A549 (cell line): Measurements from ENCODE around the gene ARHGEF7.

Experiments
- CEBPB ChIP-seq, 2 experiments: fragments of >200 bp in 1 of 2; sonication (Bioruptor Twin) in 1 of 2; formaldehyde crosslinking in 1 of 2; IDR thresholded peaks; 2 replicates each; pipeline ENCODE4 v1.6.1; 2012 to 2016
- HEYL ChIP-seq: fragments of 250-450 bp; sonication (Bioruptor Pico); IDR thresholded peaks from 2 replicates; pipeline ENCODE4 v1.8.0; 2021; ENCODE audit warnings: mild to moderate bottlenecking, moderate library complexity
- KDM1A ChIP-seq: fragments of 200-600 bp; sonication (generic); IDR thresholded peaks from 2 replicates; pipeline ENCODE4 v1.6.1; 2016; ENCODE audit warnings: low read depth, mild to moderate bottlenecking
- KDM5A ChIP-seq: fragments of 200-600 bp; sonication (generic); IDR thresholded peaks from 2 replicates; pipeline ENCODE4 v1.6.1; 2016; ENCODE audit warnings: antibody characterized with exemption, mild to moderate bottlenecking
- NFE2L2 ChIP-seq: fragments of 150-350 bp; conservative IDR thresholded peaks from 2 replicates; pipeline ENCODE4 v1.6.1; 2014; ENCODE audit warnings: low read length
- NR3C1 ChIP-seq: fragments of >200 bp; sonication (Bioruptor Twin); formaldehyde crosslinking; IDR thresholded peaks from 3 replicates; pipeline ENCODE4 v1.6.1; 2017
- POLR2A ChIP-seq: IDR thresholded peaks from 2 replicates; pipeline ENCODE4 v1.6.1; 2012; ENCODE audit warnings: mild to moderate bottlenecking, low read length
- RFX5 ChIP-seq: fragments of 450-650 bp; IDR thresholded peaks from 2 replicates; pipeline ENCODE4 v1.7.1; 2014; ENCODE audit warnings: antibody characterized with exemption, mild to moderate bottlenecking, moderate library complexity
- SMC3 ChIP-seq: fragments of >200 bp; sonication (Bioruptor Twin); formaldehyde crosslinking; IDR thresholded peaks from 3 replicates; pipeline ENCODE4 v1.6.1; 2018; ENCODE audit warnings: inconsistent platforms
- ZNF302 ChIP-seq: fragments of 250-450 bp; sonication (Bioruptor Pico); IDR thresholded peaks from 2 replicates; pipeline ENCODE4 v1.9.0; 2021; ENCODE audit warnings: inconsistent platforms, mild to moderate bottlenecking, moderate library complexity
- TF ChIP-seq, protein P1 (sequence below): fragments of >200 bp; sonication (Bioruptor Twin); formaldehyde crosslinking; IDR thresholded peaks from 3 replicates; pipeline ENCODE4 v1.5.1; 2016
- TF ChIP-seq, protein P2 (sequence below): IDR thresholded peaks from 2 replicates; pipeline ENCODE4 v1.6.1; 2012
- TF ChIP-seq, protein P3 (sequence below): IDR thresholded peaks from 2 replicates; pipeline ENCODE4 v1.6.1; 2012; ENCODE audit warnings: low read depth, borderline replicate concordance
- TF ChIP-seq, protein P4 (sequence below): fragments of 450-650 bp; IDR thresholded peaks from 2 replicates; pipeline ENCODE4 v1.6.1; 2014; ENCODE audit warnings: antibody characterized with exemption

DNA sequence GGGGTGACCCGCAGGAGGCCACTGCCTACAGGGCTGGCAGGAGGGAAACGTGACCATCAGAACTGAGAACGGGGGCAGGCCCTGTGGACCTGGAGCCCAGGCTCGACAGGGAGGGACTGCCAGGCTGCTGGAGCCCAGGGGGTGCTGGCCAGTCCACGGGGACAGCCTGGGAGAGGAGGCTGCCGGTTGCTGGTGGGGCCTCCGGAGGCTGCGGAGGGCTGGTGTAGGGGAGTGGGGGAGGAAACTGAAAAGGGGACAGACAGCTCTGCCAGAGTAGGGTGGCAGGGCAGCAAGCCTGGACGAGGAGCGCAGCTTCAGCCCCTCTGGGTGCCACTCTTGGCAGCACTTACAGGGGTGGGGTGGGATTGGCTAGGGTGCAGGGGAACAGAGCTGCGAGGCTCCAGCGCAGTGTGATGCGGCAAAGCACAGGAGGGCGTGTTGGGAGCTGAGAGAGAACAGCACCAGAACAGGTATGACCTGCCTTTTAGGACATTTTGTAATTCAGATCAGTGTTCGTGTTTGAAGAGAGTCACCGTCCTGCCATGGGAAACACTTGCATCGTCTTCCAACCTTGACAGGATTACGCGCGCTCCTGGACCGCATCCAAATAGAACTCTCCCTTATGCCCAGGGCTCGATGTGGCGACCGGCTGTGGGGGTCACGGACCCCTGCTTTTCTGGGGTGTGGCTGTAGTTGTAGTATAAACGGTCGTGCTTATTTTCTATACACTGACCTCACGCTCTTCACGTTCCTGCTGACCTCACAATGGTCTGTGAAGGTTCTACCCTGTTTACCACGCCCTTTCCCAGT lies 19.9 kb upstream of the ARHGEF7 start:
- TF ChIP-seq KDM5A (no peak), NR3C1 (no peak), CEBPB (IDR thresholded peaks at IDR 0.05) (no peak), HEYL (CRISPR knock-in tag) (no peak), KDM1A (no peak), NFE2L2 (no peak), ZNF302 (CRISPR knock-in tag) (no peak), RFX5 (no peak), SMC3 (no peak), POLR2A (no peak)
- TF ChIP-seq, protein P1, sequence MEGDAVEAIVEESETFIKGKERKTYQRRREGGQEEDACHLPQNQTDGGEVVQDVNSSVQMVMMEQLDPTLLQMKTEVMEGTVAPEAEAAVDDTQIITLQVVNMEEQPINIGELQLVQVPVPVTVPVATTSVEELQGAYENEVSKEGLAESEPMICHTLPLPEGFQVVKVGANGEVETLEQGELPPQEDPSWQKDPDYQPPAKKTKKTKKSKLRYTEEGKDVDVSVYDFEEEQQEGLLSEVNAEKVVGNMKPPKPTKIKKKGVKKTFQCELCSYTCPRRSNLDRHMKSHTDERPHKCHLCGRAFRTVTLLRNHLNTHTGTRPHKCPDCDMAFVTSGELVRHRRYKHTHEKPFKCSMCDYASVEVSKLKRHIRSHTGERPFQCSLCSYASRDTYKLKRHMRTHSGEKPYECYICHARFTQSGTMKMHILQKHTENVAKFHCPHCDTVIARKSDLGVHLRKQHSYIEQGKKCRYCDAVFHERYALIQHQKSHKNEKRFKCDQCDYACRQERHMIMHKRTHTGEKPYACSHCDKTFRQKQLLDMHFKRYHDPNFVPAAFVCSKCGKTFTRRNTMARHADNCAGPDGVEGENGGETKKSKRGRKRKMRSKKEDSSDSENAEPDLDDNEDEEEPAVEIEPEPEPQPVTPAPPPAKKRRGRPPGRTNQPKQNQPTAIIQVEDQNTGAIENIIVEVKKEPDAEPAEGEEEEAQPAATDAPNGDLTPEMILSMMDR, result no peak
- TF ChIP-seq, protein P2, sequence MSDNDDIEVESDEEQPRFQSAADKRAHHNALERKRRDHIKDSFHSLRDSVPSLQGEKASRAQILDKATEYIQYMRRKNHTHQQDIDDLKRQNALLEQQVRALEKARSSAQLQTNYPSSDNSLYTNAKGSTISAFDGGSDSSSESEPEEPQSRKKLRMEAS, result no peak
- TF ChIP-seq, protein P3, sequence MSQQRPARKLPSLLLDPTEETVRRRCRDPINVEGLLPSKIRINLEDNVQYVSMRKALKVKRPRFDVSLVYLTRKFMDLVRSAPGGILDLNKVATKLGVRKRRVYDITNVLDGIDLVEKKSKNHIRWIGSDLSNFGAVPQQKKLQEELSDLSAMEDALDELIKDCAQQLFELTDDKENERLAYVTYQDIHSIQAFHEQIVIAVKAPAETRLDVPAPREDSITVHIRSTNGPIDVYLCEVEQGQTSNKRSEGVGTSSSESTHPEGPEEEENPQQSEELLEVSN, result no peak
- TF ChIP-seq, protein P4, sequence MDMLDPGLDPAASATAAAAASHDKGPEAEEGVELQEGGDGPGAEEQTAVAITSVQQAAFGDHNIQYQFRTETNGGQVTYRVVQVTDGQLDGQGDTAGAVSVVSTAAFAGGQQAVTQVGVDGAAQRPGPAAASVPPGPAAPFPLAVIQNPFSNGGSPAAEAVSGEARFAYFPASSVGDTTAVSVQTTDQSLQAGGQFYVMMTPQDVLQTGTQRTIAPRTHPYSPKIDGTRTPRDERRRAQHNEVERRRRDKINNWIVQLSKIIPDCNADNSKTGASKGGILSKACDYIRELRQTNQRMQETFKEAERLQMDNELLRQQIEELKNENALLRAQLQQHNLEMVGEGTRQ, result no peak
